ENCODE measurements around the gene HIF3A. TPM values are rescaled to one million over a fixed set of nuclear protein-coding genes. Genes with fewer than 3 reads are reported as not detected.

HIF3A gene
- total RNA-seq, 1 experiment from 2014 or later = not detected

DNA sequence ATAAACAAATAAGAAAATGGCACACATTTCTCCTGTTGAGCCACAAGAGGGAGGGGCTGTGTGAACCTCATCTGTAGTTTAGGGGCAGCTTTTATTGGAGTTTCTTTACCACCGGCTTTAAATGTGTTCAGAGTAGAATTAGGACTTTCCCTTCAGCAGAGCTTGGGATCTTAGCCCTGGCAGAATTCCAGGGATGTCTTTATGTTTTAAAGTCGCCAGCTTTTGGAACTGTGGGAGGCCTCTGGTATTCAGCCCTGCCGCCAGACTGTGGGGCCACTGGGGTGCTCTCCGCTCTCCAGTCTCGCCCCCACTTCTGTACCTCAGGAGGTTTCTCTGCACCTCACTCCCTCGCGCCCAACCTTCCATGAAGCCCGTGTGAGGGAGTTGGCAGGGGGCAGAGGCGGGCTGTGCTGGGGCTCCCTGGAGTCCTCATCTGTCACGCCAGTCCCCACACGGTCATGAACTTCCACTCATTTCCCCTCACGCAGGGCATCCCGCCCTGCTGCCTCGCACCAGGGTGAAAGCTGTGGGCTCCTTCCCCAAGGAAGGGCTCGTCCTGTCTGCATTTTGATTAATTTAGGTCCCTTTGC lies 85.0 kb downstream of the HIF3A start:
- H3K36me3 ChIP-seq (ENCODE audit: control insufficient read depth, insufficient read depth, low read length) = peaks cover 8% of the 10 kb centered on the region; the same call in 1 of the 2 replicates
- H3K27ac ChIP-seq (ENCODE audit: low read length) = no peak overlapping the region
- ChIA-PET POLR2A (no interaction called here), CTCF (no interaction called here)
- BruUV-seq (replicated peaks) = no TSS peak
- H3K9me3 ChIP-seq (ENCODE audit: control insufficient read depth, insufficient read depth, low read depth, low read length) = no peaks in the 10 kb centered on the region
- H3K27me3 ChIP-seq (ENCODE audit: control insufficient read depth, insufficient read depth, low read length) = no peaks in the 10 kb centered on the region
- no peak for DNase-seq (ENCODE audit: low read depth, low spot score)
- intact Hi-C loops (cut with micrococcal nuclease; ENCODE audit: unreplicated experiment) = no loop called here
- no peak for ATAC-seq
- TF ChIP-seq, protein P1, sequence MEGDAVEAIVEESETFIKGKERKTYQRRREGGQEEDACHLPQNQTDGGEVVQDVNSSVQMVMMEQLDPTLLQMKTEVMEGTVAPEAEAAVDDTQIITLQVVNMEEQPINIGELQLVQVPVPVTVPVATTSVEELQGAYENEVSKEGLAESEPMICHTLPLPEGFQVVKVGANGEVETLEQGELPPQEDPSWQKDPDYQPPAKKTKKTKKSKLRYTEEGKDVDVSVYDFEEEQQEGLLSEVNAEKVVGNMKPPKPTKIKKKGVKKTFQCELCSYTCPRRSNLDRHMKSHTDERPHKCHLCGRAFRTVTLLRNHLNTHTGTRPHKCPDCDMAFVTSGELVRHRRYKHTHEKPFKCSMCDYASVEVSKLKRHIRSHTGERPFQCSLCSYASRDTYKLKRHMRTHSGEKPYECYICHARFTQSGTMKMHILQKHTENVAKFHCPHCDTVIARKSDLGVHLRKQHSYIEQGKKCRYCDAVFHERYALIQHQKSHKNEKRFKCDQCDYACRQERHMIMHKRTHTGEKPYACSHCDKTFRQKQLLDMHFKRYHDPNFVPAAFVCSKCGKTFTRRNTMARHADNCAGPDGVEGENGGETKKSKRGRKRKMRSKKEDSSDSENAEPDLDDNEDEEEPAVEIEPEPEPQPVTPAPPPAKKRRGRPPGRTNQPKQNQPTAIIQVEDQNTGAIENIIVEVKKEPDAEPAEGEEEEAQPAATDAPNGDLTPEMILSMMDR (IDR thresholded peaks at IDR 0.05) = no peak
- TF ChIP-seq, protein P2, sequence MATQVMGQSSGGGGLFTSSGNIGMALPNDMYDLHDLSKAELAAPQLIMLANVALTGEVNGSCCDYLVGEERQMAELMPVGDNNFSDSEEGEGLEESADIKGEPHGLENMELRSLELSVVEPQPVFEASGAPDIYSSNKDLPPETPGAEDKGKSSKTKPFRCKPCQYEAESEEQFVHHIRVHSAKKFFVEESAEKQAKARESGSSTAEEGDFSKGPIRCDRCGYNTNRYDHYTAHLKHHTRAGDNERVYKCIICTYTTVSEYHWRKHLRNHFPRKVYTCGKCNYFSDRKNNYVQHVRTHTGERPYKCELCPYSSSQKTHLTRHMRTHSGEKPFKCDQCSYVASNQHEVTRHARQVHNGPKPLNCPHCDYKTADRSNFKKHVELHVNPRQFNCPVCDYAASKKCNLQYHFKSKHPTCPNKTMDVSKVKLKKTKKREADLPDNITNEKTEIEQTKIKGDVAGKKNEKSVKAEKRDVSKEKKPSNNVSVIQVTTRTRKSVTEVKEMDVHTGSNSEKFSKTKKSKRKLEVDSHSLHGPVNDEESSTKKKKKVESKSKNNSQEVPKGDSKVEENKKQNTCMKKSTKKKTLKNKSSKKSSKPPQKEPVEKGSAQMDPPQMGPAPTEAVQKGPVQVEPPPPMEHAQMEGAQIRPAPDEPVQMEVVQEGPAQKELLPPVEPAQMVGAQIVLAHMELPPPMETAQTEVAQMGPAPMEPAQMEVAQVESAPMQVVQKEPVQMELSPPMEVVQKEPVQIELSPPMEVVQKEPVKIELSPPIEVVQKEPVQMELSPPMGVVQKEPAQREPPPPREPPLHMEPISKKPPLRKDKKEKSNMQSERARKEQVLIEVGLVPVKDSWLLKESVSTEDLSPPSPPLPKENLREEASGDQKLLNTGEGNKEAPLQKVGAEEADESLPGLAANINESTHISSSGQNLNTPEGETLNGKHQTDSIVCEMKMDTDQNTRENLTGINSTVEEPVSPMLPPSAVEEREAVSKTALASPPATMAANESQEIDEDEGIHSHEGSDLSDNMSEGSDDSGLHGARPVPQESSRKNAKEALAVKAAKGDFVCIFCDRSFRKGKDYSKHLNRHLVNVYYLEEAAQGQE (IDR thresholded peaks at IDR 0.05; ENCODE audit: insufficient read depth in 1 of 2, low read depth in 2 of 2, low read length in 1 of 2) = no peak
- no peak for TF ChIP-seq TCF7L2 (IDR thresholded peaks at IDR 0.05; ENCODE audit: low read depth, low read length)
- no peak for TF ChIP-seq SIN3A (IDR thresholded peaks at IDR 0.05; ENCODE audit: borderline replicate concordance, insufficient read depth, low read depth, low read length)
- TF ChIP-seq POLR2AphosphoS5 (IDR thresholded peaks at IDR 0.05; ENCODE audit: low read depth, low read length) = no peak
- no peaks in the 10 kb centered on the region for H3K4me1 ChIP-seq (ENCODE audit: control insufficient read depth, insufficient read depth, low read length)
- no peak overlapping the region for H3K4me3 ChIP-seq (ENCODE audit: low read depth in 2 of 2, low read length in 2 of 2)
- in situ Hi-C loops (cut with HindIII; ENCODE audit: low pct_unique_long_range_greater_than_20kb, low sequenced_read_pairs) = no loop called here

DNA sequence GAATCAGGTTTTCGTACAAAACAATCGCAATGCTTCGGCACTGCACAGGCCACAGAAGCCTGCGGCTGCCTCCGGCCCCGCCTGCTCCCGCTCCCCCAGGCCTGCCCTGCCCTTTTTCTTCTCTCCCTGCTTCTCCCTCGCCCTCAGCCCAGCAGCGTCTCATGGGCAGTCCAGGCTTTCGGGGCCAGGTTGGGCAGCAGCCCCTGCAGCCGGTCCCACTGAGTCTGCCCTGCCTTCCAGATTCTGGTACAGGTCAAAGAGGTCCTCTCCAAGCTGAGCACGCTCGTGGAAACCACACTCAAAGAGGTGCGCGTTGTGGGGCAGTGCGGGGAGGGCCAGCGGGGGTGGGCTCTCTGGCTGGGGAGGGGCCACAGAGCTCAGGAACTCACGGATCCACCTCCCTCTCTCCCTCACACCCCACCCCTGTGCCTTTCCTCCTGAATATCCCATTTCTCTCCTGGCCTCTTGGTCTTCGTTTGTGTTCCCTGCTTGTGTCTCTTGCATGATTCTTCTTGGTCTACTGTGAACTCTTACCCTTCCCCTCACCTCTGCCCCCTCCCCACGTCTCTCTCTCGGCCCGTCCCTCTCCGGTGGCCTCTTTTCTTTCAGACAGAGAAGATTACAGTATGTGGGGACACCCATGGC lies 86.5 kb downstream of the HIF3A start:
- no peak for DNase-seq (ENCODE audit: low read depth, low spot score)
- Histone ChIP-seq H3K27me3 (ENCODE audit: control insufficient read depth, insufficient read depth, low read length) (no peaks in the 10 kb centered on the region), H3K9me3 (ENCODE audit: control insufficient read depth, insufficient read depth, low read depth, low read length) (no peaks in the 10 kb centered on the region), H3K36me3 (ENCODE audit: control insufficient read depth, insufficient read depth, low read length) (0 out of 2 replicates have a peak, but pooled peaks cover 6% of the 10 kb centered on the region), H3K27ac (ENCODE audit: low read length) (no peak overlapping the region), H3K4me1 (ENCODE audit: control insufficient read depth, insufficient read depth, low read length) (no peaks in the 10 kb centered on the region), H3K4me3 (ENCODE audit: low read depth in 2 of 2, low read length in 2 of 2) (no peak overlapping the region)
- no TSS peak for BruUV-seq (replicated peaks)
- in situ Hi-C loops (cut with HindIII; ENCODE audit: low pct_unique_long_range_greater_than_20kb, low sequenced_read_pairs) (no loop called here), intact Hi-C loops (cut with micrococcal nuclease; ENCODE audit: unreplicated experiment) (no loop called here)
- CTCF ChIA-PET = no interaction called here
- ATAC-seq = no peak
- POLR2A ChIA-PET = interaction anchor here (0.9 kb wide), 1 partner anchor 156 kb away, joined by 4 read pairs; no protein-coding TSS in a partner anchor
- TF ChIP-seq TCF7L2 (IDR thresholded peaks at IDR 0.05; ENCODE audit: low read depth, low read length) = no peak
- TF ChIP-seq SIN3A (IDR thresholded peaks at IDR 0.05; ENCODE audit: borderline replicate concordance, insufficient read depth, low read depth, low read length) = no peak
- TF ChIP-seq POLR2AphosphoS5 (IDR thresholded peaks at IDR 0.05; ENCODE audit: low read depth, low read length) = no peak
- TF ChIP-seq, protein P1 (IDR thresholded peaks at IDR 0.05) = no peak
- TF ChIP-seq, protein P2 (IDR thresholded peaks at IDR 0.05; ENCODE audit: insufficient read depth in 1 of 2, low read depth in 2 of 2, low read length in 1 of 2) = no peak
